ENCODE data around the gene SCNN1A. TPM values are rescaled to one million over a fixed set of nuclear protein-coding genes. Genes with fewer than 3 reads are reported as not detected.
A peak's percentile ranks its signal among the peaks of the same experiment; 100 is the strongest.

Gene SCNN1A
- total and polyA plus RNA-seq, 2 of the 13 experiments (the other 11 are each of a cell fraction or from before 2014, with no cell fraction given), result 1.5 to 14.6 TPM

- no peak overlapping the region for H3K9ac ChIP-seq (ENCODE audit: insufficient read depth, low read depth, low read length)
- no peak for FAIRE-seq
- H3K4me3 ChIP-seq (replicated peaks in 1 of 3; ENCODE audit: insufficient read depth in 1 of 3, low read depth in 2 of 3, low read length in 3 of 3), result no peak overlapping the region
- H3K36me3 ChIP-seq (replicated peaks in 1 of 2; ENCODE audit: control insufficient read depth in 1 of 2, insufficient read depth in 2 of 2, low read length in 2 of 2), result no peaks in the 10 kb centered on the region
- peaks cover 49% of the 10 kb centered on the region for H3K4me1 ChIP-seq (ENCODE audit: insufficient read depth, low read length)
- CTCF ChIA-PET (ENCODE audit: low intra/inter-chr PET ratio, low total read pairs), result no interaction called here
- ATAC-seq, result peak; percentile 15; the same call in 2 of the 3 replicates
- no peak overlapping the region for H2AFZ ChIP-seq (ENCODE audit: low read length)
- WGBS (ENCODE audit: low lambda C conversion rate), result 91% methylated on average over 8 of the region's 10 CpGs
- no peaks in the 10 kb centered on the region for H3K79me2 ChIP-seq (ENCODE audit: insufficient read depth, low read length)
- H3K27me3 ChIP-seq (ENCODE audit: control insufficient read depth in 1 of 2, insufficient read depth in 2 of 2, low read length in 2 of 2), result no peaks in the 10 kb centered on the region
- H4K20me1 ChIP-seq (ENCODE audit: insufficient read depth, low read length), result no peaks in the 10 kb centered on the region
- H3K9me3 ChIP-seq (ENCODE audit: low read length), result no peaks in the 10 kb centered on the region
- POLR2A ChIA-PET, result interaction anchor here (1.0 to 2.2 kb wide), 6 partner anchors 9 to 29 kb away, joined by 3 to 17 read pairs (median 6); partner anchors contain the start of genes LTBR and TNFRSF1A
- no peak for DNase-seq (ENCODE audit: low spot score)
- TF ChIP-seq, protein P1, sequence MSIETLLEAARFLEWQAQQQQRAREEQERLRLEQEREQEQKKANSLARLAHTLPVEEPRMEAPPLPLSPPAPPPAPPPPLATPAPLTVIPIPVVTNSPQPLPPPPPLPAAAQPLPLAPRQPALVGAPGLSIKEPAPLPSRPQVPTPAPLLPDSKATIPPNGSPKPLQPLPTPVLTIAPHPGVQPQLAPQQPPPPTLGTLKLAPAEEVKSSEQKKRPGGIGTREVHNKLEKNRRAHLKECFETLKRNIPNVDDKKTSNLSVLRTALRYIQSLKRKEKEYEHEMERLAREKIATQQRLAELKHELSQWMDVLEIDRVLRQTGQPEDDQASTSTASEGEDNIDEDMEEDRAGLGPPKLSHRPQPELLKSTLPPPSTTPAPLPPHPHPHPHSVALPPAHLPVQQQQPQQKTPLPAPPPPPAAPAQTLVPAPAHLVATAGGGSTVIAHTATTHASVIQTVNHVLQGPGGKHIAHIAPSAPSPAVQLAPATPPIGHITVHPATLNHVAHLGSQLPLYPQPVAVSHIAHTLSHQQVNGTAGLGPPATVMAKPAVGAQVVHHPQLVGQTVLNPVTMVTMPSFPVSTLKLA (IDR thresholded peaks at IDR 0.05), result peak; percentile 28; the same call in 1 of the 2 replicates
- no peak for TF ChIP-seq SP5 (CRISPR knock-in tag; IDR thresholded peaks at IDR 0.05; ENCODE audit: borderline replicate concordance, low read depth)
- in situ Hi-C loops (cut with HindIII; ENCODE audit: extremely low pct_ligation_motif_present, low pct_unique_long_range_greater_than_20kb) (no loop called here), intact Hi-C loops (cut with micrococcal nuclease; ENCODE audit: unreplicated experiment) (no loop called here)
- no TSS peak for BruUV-seq (replicated peaks)
- no peak overlapping the region for H3K4me2 ChIP-seq (ENCODE audit: low read depth, low read length)
- H3K27ac ChIP-seq (ENCODE audit: extremely low read length, insufficient read depth, low read length), result no peak overlapping the region
These were observed 20.6 kb downstream of the SCNN1A start for GRCh38 chr12:6354495-6355393.

Measured in HepG2 (cell line).